Keratinocyte (primary cell): ENCODE measurements around the gene CXCL12. TPM values are rescaled to one million over a fixed set of nuclear protein-coding genes. Genes with fewer than 3 reads are reported as not detected.

Experiments used
- DNase-seq: peaks from one replicate; pipeline ENCODE4 v3.0.0-alpha.2; 2011; ENCODE audit warnings: low read depth, missing footprints, low spot score
- FAIRE-seq: peaks from 2 replicates; lab custom pipeline; 2011; peaks lifted over from hg19 to GRCh38; lab: Jason Lieb, UNC
- H2AFZ ChIP-seq: 2 replicates; pipeline ENCODE4 v1.6.0; 2012; ENCODE audit warnings: low read length, control low read depth, inconsistent platforms; ENCODE audit not compliant: control insufficient read depth
- H3K27ac ChIP-seq: 2 replicates; pipeline ENCODE4 v1.5.1; 2011; ENCODE audit warnings: low read length; ENCODE audit not compliant: control insufficient read depth, insufficient read depth
- H3K27me3 ChIP-seq: 3 replicates; pipeline ENCODE4 v1.6.0; 2011; ENCODE audit warnings: low read length; ENCODE audit not compliant: control insufficient read depth, insufficient read depth; ENCODE audit errors: extremely low read depth
- H3K36me3 ChIP-seq, 2 experiments: 2 replicates in 1 of 2; 3 replicates in 1 of 2; pipeline ENCODE4 v1.5.1; 2011; ENCODE audit warnings: low read length in 2 of 2, mild to moderate bottlenecking in 1 of 2; ENCODE audit not compliant: control insufficient read depth in 2 of 2, insufficient read depth in 2 of 2; ENCODE audit errors: extremely low read depth in 1 of 2
- H3K4me1 ChIP-seq: 3 replicates; pipeline ENCODE4 v1.5.1; 2011; ENCODE audit warnings: low read length; ENCODE audit not compliant: control insufficient read depth, insufficient read depth; ENCODE audit errors: extremely low read depth
- H3K4me2 ChIP-seq: 3 replicates; pipeline ENCODE4 v1.6.0; 2011; ENCODE audit warnings: low read depth, low read length; ENCODE audit not compliant: control insufficient read depth, insufficient read depth; ENCODE audit errors: extremely low read depth
- H3K4me3 ChIP-seq, 3 experiments: fragments of 200-600 bp in 1 of 3; sonication (generic) in 1 of 3; 2 replicates in 2 of 3; 3 replicates in 1 of 3; pipeline ENCODE4 v1.5.1; 2011 to 2016; ENCODE audit warnings: low read length in 3 of 3, mild to moderate bottlenecking in 3 of 3, control low read depth in 2 of 3, inconsistent platforms in 1 of 3, low read depth in 1 of 3, mixed read lengths in 1 of 3, mixed run types in 1 of 3, moderate library complexity in 1 of 3; ENCODE audit not compliant: control insufficient read depth in 2 of 3, insufficient read depth in 2 of 3; ENCODE audit errors: extremely low read depth in 1 of 3
- H3K79me2 ChIP-seq: 2 replicates; pipeline ENCODE4 v1.6.0; 2012; ENCODE audit warnings: low read length; ENCODE audit not compliant: control insufficient read depth, insufficient read depth
- H3K9ac ChIP-seq: 3 replicates; pipeline ENCODE4 v1.6.0; 2011; ENCODE audit warnings: low read length; ENCODE audit not compliant: control insufficient read depth, insufficient read depth; ENCODE audit errors: extremely low read depth
- H3K9me1 ChIP-seq: 3 replicates; pipeline ENCODE4 v1.6.0; 2011; ENCODE audit warnings: low read length; ENCODE audit not compliant: control insufficient read depth, insufficient read depth; ENCODE audit errors: extremely low read depth
- H3K9me3 ChIP-seq: 2 replicates; pipeline ENCODE4 v1.5.1; 2012; ENCODE audit warnings: low read depth, low read length; ENCODE audit not compliant: control insufficient read depth
- H4K20me1 ChIP-seq: 3 replicates; pipeline ENCODE4 v1.6.0; 2011; ENCODE audit warnings: low read length; ENCODE audit not compliant: control insufficient read depth, insufficient read depth; ENCODE audit errors: extremely low read depth
- EZH2 ChIP-seq: IDR thresholded peaks from one replicate; pipeline ENCODE4 v1.6.1; 2012; ENCODE audit warnings: inconsistent platforms, mild to moderate bottlenecking, low read length, moderate library complexity
- dilution Hi-C: fragments of 300-500 bp; cut with MboI; formaldehyde crosslinking; loops from one replicate; pipeline ENCODE4 v1.7.0; 2020; ENCODE audit warnings: low sequenced_read_pairs; ENCODE audit not compliant: extremely low pct_ligation_motif_present
- polyA plus RNA-seq, 5 experiments: library from polyadenylated mRNA; depleted of rRNA in 3 of 5; stranded (reverse) in 3 of 5; stranded (forward) in 1 of 5; unstranded in 1 of 5; fragments of >200 nt; gene quantifications; 1 replicate in 1 of 5; 2 replicates in 3 of 5; 3 replicates in 1 of 5; pipeline versions ENCODE4 v1.2.1 to v1.2.3, GENCODE V29; 2011 to 2012; ENCODE audit warnings: missing spikeins in 2 of 5, low read depth in 1 of 5, low replicate concordance in 1 of 5
- TF ChIP-seq, protein P1 (sequence below), 3 experiments: IDR thresholded peaks in 1 of 3; conservative IDR thresholded peaks in 1 of 3; optimal IDR thresholded peaks in 1 of 3; 2 replicates in 2 of 3; 3 replicates in 1 of 3; pipeline versions ENCODE3 to v1.5.1; 2011; ENCODE audit warnings: low read length in 3 of 3, mild to moderate bottlenecking in 3 of 3, moderate library complexity in 2 of 3, control low read depth in 1 of 3, inconsistent platforms in 1 of 3; ENCODE audit not compliant: insufficient read depth in 2 of 3; ENCODE audit errors: extremely low read depth in 1 of 3

CXCL12 gene
- polyA plus RNA-seq, 1 donor (not counting 4 experiments of a cell fraction or from before 2014, with no cell fraction given): not detected

DNA sequence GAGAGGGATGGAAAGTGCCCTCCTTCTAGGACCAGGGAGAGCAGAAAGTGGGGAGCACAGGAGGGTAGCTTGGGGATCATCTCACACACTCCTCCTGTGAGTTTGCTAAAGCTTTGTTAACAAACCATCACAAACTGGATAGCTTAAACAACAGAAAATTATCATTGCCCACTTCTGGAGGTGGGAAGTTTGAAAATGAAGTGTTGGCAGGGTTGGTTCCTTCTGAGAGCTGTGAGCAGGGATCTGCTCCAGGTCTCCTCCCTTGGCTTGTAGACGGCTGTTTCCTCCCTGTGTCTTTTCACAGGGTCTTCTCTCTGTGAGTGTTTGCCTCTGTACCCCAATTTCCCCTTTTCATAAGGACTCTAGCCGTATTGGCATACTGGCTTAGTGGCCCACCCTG, 32.0 kb upstream of the CXCL12 start:
- TF ChIP-seq, protein P1, sequence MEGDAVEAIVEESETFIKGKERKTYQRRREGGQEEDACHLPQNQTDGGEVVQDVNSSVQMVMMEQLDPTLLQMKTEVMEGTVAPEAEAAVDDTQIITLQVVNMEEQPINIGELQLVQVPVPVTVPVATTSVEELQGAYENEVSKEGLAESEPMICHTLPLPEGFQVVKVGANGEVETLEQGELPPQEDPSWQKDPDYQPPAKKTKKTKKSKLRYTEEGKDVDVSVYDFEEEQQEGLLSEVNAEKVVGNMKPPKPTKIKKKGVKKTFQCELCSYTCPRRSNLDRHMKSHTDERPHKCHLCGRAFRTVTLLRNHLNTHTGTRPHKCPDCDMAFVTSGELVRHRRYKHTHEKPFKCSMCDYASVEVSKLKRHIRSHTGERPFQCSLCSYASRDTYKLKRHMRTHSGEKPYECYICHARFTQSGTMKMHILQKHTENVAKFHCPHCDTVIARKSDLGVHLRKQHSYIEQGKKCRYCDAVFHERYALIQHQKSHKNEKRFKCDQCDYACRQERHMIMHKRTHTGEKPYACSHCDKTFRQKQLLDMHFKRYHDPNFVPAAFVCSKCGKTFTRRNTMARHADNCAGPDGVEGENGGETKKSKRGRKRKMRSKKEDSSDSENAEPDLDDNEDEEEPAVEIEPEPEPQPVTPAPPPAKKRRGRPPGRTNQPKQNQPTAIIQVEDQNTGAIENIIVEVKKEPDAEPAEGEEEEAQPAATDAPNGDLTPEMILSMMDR (optimal IDR thresholded peaks at IDR 0.05 in 1 of 3, IDR thresholded peaks at IDR 0.05 in 1 of 3, conservative IDR thresholded peaks at IDR 0.05 in 1 of 3; ENCODE audit: extremely low read depth in 1 of 3, insufficient read depth in 2 of 3, low read length in 3 of 3): no peak
- TF ChIP-seq EZH2: no peak
- Histone ChIP-seq H3K4me1 (no peaks in the 10 kb centered on the region), H3K79me2 (no peaks in the 10 kb centered on the region), H3K9me1 (no peaks in the 10 kb centered on the region), H3K9me3 (no peaks in the 10 kb centered on the region), H3K9ac (no peak overlapping the region), H3K4me2 (no peak overlapping the region), H3K4me3 (no peak overlapping the region), H3K36me3 (no peaks in the 10 kb centered on the region), H4K20me1 (no peaks in the 10 kb centered on the region), H2AFZ (no peak overlapping the region), H3K27me3 (no peaks in the 10 kb centered on the region), H3K27ac (no peak overlapping the region)
- no peak for FAIRE-seq
- dilution Hi-C loops: no loop called here
- DNase-seq: no peak

DNA sequence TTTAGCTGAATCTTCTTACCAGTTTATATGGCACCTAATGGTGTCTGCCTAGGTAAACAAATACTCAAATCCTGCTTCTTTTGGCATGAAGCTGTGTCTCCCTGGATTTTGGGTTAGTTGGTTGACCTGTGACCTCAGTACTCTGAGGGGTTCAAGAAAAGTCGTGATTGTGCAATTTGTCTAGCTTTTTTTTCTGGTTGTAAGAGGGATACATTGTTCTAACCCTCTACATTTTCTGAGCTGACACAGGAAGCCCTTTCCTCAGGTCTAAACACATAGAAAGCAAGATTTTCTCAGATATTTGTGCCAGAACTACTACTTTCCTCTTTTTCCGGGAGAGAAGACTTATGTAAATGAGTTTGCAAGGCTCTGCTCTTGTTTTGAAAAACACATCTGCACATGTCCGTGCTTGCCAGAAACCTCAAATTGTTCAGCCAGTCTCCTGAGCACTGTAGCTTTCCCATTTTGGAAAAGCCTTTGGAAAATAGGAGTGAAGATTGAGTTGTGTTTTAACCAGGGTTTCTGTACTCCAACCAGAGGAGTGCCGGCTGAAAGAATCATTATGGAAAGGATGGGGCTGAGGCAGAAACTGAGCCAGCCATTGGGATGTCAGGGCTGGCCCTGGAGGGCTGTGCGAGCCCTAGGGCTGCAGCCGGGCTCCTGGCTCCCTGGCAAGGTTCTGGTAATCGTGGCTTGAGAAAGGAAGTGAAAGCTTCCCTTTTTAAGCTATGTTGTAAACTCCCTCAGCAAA, 31.3 kb upstream of the CXCL12 start:
- Histone ChIP-seq H3K9me3 (no peaks in the 10 kb centered on the region), H3K4me3 (no peak overlapping the region), H3K4me1 (no peaks in the 10 kb centered on the region), H3K27me3 (no peaks in the 10 kb centered on the region), H3K4me2 (no peak overlapping the region), H3K9me1 (no peaks in the 10 kb centered on the region), H4K20me1 (no peaks in the 10 kb centered on the region), H3K36me3 (no peaks in the 10 kb centered on the region), H3K79me2 (no peaks in the 10 kb centered on the region), H3K27ac (no peak overlapping the region), H2AFZ (no peak overlapping the region), H3K9ac (no peak overlapping the region)
- TF ChIP-seq, protein P1 (optimal IDR thresholded peaks at IDR 0.05 in 1 of 3, IDR thresholded peaks at IDR 0.05 in 1 of 3, conservative IDR thresholded peaks at IDR 0.05 in 1 of 3; ENCODE audit: extremely low read depth in 1 of 3, insufficient read depth in 2 of 3, low read length in 3 of 3): no peak
- TF ChIP-seq EZH2: no peak
- FAIRE-seq: no peak
- dilution Hi-C loops: no loop called here
- no peak for DNase-seq
